HEK293T (cell line): ENCODE results near the gene STEAP3.

Experiments
- CTCF ChIA-PET: fragments of 350-600 bp; formaldehyde crosslinking; extraction: SDS; loops from one replicate; lab custom pipeline; 2021; ENCODE audit warnings: antibody characterized with exemption, inconsistent platforms; lab: Yijun Ruan, JAX
- POLR2A ChIA-PET: fragments of 350-600 bp; formaldehyde crosslinking; extraction: SDS; loops from one replicate; lab custom pipeline; 2020; ENCODE audit warnings: antibody characterized with exemption, inconsistent platforms; lab: Yijun Ruan, JAX
- DNase-seq: peaks from one replicate; pipeline ENCODE4 v3.0.0; 2012; ENCODE audit warnings: mixed read lengths; ENCODE audit errors: extremely low spot score
- ARNT ChIP-seq: fragments of 450-650 bp; IDR thresholded peaks from 2 replicates; pipeline ENCODE4 v1.6.1; 2017; ENCODE audit warnings: mild to moderate bottlenecking
- BHLHE40 ChIP-seq: fragments of 450-650 bp; IDR thresholded peaks from 2 replicates; pipeline ENCODE4 v1.6.1; 2016; ENCODE audit warnings: mild to moderate bottlenecking, moderate library complexity, borderline replicate concordance
- CTBP1 ChIP-seq: fragments of 450-650 bp; IDR thresholded peaks from 2 replicates; pipeline ENCODE4 v1.6.1; 2016; ENCODE audit warnings: borderline replicate concordance
- ELF4 ChIP-seq: fragments of 450-650 bp; IDR thresholded peaks from 2 replicates; pipeline ENCODE4 v1.6.1; 2017; ENCODE audit warnings: antibody characterized with exemption
- FOXA1 ChIP-seq: fragments of 450-650 bp; IDR thresholded peaks from 2 replicates; pipeline ENCODE4 v1.6.1; 2016; ENCODE audit warnings: mild to moderate bottlenecking
- FOXK2 ChIP-seq: fragments of 450-650 bp; IDR thresholded peaks from 2 replicates; pipeline ENCODE4 v1.6.1; 2016; ENCODE audit warnings: mild to moderate bottlenecking
- FOXM1 ChIP-seq: fragments of 450-650 bp; IDR thresholded peaks from 2 replicates; pipeline ENCODE4 v1.6.1; 2017; ENCODE audit warnings: mild to moderate bottlenecking, borderline replicate concordance
- HDGF ChIP-seq: fragments of 450-650 bp; IDR thresholded peaks from 2 replicates; pipeline ENCODE4 v1.6.1; 2017; ENCODE audit warnings: antibody characterized with exemption, borderline replicate concordance
- L3MBTL2 ChIP-seq: fragments of 450-650 bp; conservative IDR thresholded peaks from 2 replicates; pipeline ENCODE4 v1.6.1; 2016; ENCODE audit warnings: mild to moderate bottlenecking
- LEF1 ChIP-seq: fragments of 450-650 bp; IDR thresholded peaks from 2 replicates; pipeline ENCODE4 v1.6.1; 2017; ENCODE audit warnings: mild to moderate bottlenecking, borderline replicate concordance
- NFRKB ChIP-seq: fragments of 450-650 bp; IDR thresholded peaks from 2 replicates; pipeline ENCODE4 v1.6.1; 2016; ENCODE audit warnings: mild to moderate bottlenecking, moderate library complexity
- SP1 ChIP-seq: fragments of 450-650 bp; IDR thresholded peaks from 2 replicates; pipeline ENCODE4 v1.6.1; 2017
- SUZ12 ChIP-seq: fragments of 450-650 bp; IDR thresholded peaks from 2 replicates; pipeline ENCODE4 v1.6.1; 2016; ENCODE audit warnings: mild to moderate bottlenecking
- TARDBP ChIP-seq: fragments of 450-650 bp; IDR thresholded peaks from 2 replicates; pipeline ENCODE4 v1.6.1; 2016
- ZNF384 ChIP-seq: fragments of 450-650 bp; IDR thresholded peaks from 2 replicates; pipeline ENCODE4 v1.6.1; 2016
- TF ChIP-seq, protein P1 (sequence below): fragments of 450-650 bp; IDR thresholded peaks from 2 replicates; pipeline ENCODE4 v1.6.1; 2016

STEAP3 gene

GRCh38 chr2:119251652-119252051, 28.0 kb downstream of the STEAP3 start:
- no peak for DNase-seq
- ChIA-PET POLR2A (no interaction called here), CTCF (interaction anchor here (0.6 to 1.1 kb wide), 2 partner anchors 17 to 40 kb away, joined by 3 to 4 read pairs; no protein-coding TSS in a partner anchor)
- TF ChIP-seq FOXK2 (no peak), ELF4 (no peak), BHLHE40 (no peak), SUZ12 (no peak), L3MBTL2 (no peak), SP1 (no peak), CTBP1 (no peak), LEF1 (no peak), FOXM1 (no peak), HDGF (no peak), FOXA1 (no peak), ZNF384 (no peak), NFRKB (no peak), TARDBP (no peak), ARNT (no peak)
- TF ChIP-seq, protein P1, sequence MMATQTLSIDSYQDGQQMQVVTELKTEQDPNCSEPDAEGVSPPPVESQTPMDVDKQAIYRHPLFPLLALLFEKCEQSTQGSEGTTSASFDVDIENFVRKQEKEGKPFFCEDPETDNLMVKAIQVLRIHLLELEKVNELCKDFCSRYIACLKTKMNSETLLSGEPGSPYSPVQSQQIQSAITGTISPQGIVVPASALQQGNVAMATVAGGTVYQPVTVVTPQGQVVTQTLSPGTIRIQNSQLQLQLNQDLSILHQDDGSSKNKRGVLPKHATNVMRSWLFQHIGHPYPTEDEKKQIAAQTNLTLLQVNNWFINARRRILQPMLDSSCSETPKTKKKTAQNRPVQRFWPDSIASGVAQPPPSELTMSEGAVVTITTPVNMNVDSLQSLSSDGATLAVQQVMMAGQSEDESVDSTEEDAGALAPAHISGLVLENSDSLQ, result no peak

DNA sequence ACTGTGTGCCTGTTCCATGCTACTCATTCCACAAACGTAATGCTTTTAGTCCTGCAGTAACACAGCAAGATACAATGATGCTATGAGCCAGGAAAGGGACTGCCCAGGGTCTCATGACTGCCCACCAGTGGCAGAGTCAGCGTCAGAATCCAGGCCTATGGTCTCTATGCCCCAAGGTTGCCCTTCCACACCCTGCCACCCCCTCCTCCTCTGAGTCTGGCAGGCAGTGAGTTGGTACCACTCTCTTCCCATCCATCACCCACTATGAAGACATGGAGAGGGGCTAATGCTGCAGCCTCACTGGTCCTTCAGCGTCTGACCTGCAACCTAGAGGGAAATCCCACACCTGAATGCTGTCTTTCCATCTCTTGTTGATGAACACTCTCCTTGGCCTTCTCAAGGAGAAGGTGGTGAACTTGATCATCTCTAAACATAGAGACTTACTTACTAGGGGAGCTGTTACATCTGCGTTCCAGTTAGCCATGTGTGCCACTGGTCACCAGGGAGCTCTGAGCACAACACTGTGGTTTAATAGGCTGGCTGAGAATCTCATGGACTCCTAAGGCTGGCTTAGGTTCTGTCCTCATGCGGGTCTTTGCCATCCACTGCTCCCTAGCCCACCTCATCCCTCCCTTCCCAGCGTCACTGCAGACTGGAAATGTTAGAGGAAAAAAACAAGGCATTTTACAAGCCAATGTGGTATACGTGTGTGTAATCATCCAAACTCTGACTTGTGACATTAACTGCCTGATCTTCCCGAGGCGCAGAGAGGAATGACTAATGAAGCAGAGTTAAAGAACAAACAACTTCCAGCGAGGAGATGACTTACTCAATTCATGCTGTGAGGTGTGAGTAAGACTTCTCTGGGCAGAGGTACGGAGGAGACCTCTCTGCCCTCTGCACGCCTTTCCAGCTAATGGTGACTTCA, 28.8 kb downstream of the STEAP3 start:
- CTCF ChIA-PET, result interaction anchor here (0.6 to 1.1 kb wide), 4 partner anchors 12 to 1289 kb away, joined by 3 to 4 read pairs (median 3); no protein-coding TSS in a partner anchor

GRCh38 chr2:119253114-119253702, 29.6 kb downstream of the STEAP3 start:
- TF ChIP-seq FOXK2, result no peak
- no peak for TF ChIP-seq HDGF
- no peak for TF ChIP-seq L3MBTL2
- TF ChIP-seq SUZ12, result no peak
- no peak for TF ChIP-seq BHLHE40
- no peak for TF ChIP-seq SP1
- no peak for TF ChIP-seq FOXA1
- TF ChIP-seq, protein P1, result no peak
- no peak for TF ChIP-seq CTBP1
- ChIA-PET CTCF (interaction anchor here (0.6 to 1.1 kb wide), 3 partner anchors 11 to 1289 kb away, joined by 3 to 4 read pairs (median 3); no protein-coding TSS in a partner anchor), POLR2A (interaction anchor here (1.0 kb wide), 2 partner anchors 12 to 426 kb away, joined by 3 to 4 read pairs; partner anchors contain the start of gene TMEM177)
- DNase-seq, result no peak

More for the DNA sequence above, 28.8 kb downstream of the STEAP3 start:
- POLR2A ChIA-PET, result interaction anchor here (1.0 kb wide), 1 partner anchor 11 kb away, joined by 4 read pairs; no protein-coding TSS in a partner anchor
- TF ChIP-seq FOXM1, result no peak
- TF ChIP-seq LEF1, result no peak
- TF ChIP-seq ZNF384, result no peak
- no peak for TF ChIP-seq TARDBP
- TF ChIP-seq, protein P1, result no peak
- no peak for TF ChIP-seq BHLHE40
- no peak for TF ChIP-seq FOXK2
- TF ChIP-seq L3MBTL2, result no peak
- no peak for TF ChIP-seq HDGF
- no peak for TF ChIP-seq ARNT
- no peak for TF ChIP-seq FOXA1
- DNase-seq, result no peak

DNA sequence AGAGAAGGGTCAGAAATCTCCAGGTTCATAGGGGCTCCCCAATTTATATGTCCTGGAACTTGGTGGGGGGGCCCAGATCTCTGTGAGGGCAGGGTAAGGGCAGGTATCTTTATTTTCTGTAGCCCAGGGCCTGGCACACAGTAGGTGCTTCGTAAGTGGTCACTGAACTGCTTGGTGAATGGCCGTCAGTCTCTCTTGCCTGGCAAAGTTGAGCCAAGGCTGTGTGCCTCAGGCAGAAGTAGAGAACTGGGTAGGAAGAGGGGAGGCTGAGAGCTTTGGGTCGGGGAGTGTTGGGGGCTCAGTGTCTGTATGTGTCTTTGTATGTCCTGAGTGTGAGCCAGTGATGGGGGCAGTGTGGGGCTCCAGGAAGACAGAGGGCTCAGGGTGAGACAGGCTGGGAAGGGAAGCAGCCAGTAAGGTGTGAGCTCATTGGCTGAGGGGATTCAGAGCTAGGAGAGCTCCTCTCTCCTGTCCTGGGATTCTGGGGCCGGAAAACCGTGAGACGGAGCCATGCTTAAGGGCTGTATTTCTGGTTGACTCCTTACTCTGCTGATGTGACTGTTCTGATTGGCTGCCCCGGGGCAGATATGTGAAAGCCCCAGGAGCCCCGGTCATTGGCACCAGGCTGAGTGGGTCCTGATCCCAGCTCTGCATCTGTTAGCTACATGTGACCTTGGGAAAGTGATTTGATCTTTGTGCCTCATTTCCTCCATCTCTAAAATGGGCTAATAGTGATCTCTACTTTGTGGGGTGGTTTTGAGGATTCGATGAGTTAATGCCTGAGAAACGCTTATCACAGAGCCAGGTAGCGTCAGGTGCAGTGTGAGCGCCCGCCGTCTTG, 30.3 kb downstream of the STEAP3 start:
- ChIA-PET CTCF (no interaction called here), POLR2A (interaction anchor here (1.0 kb wide), 2 partner anchors 20 to 425 kb away, joined by 3 to 4 read pairs; partner anchors contain the start of gene TMEM177)
- no peak for DNase-seq
- TF ChIP-seq ZNF384 (no peak), BHLHE40 (no peak), NFRKB (no peak), TARDBP (no peak), CTBP1 (no peak), L3MBTL2 (no peak)
- TF ChIP-seq, protein P1, result no peak
